ENCODE data around the gene MAP2K5.

DNA sequence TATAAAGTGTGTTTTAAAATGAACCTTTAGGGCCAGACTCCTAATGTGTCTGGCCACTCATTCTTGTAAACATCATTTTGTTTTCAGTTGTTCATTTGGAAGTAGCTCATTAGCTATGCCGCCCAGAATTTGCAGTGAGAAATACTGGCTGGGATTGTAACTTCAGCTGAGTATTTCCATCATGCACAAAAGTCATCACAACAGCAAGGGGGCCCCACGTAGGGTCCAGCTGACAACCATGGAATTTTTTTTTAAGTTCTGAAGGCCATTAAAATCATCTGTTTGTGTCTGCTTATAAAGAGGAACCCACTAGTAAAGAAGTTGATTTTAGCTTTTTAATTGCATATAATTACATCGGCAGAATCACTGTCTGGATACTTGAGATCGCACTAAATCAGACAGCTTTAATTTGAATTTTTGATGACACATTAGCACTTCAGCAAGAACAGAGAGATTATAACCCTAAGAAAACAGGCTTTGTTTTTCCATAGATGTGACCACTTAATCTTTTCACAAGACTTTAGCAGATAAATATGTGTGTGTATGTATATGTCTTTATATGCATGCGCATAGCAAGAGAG is 236.6 kb downstream of the MAP2K5 start:
- TF ChIP-seq SMC3 (conservative IDR thresholded peaks at IDR 0.05; ENCODE audit: poor library complexity) (no peak), EP300 (conservative IDR thresholded peaks at IDR 0.05; ENCODE audit: poor library complexity, severe bottlenecking) (no peak), EZH2 (IDR thresholded peaks at IDR 0.05; ENCODE audit: borderline replicate concordance, insufficient read depth, low read length, poor library complexity, severe bottlenecking) (no peak), POLR2AphosphoS5 (IDR thresholded peaks at IDR 0.05) (no peak), MXI1 (conservative IDR thresholded peaks at IDR 0.05; ENCODE audit: poor library complexity, severe bottlenecking) (no peak), RAD21 (conservative IDR thresholded peaks at IDR 0.05) (no peak)
- TF ChIP-seq, protein P1, sequence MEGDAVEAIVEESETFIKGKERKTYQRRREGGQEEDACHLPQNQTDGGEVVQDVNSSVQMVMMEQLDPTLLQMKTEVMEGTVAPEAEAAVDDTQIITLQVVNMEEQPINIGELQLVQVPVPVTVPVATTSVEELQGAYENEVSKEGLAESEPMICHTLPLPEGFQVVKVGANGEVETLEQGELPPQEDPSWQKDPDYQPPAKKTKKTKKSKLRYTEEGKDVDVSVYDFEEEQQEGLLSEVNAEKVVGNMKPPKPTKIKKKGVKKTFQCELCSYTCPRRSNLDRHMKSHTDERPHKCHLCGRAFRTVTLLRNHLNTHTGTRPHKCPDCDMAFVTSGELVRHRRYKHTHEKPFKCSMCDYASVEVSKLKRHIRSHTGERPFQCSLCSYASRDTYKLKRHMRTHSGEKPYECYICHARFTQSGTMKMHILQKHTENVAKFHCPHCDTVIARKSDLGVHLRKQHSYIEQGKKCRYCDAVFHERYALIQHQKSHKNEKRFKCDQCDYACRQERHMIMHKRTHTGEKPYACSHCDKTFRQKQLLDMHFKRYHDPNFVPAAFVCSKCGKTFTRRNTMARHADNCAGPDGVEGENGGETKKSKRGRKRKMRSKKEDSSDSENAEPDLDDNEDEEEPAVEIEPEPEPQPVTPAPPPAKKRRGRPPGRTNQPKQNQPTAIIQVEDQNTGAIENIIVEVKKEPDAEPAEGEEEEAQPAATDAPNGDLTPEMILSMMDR (IDR thresholded peaks at IDR 0.05; ENCODE audit: poor library complexity, severe bottlenecking) = no peak
- TF ChIP-seq, protein P2, sequence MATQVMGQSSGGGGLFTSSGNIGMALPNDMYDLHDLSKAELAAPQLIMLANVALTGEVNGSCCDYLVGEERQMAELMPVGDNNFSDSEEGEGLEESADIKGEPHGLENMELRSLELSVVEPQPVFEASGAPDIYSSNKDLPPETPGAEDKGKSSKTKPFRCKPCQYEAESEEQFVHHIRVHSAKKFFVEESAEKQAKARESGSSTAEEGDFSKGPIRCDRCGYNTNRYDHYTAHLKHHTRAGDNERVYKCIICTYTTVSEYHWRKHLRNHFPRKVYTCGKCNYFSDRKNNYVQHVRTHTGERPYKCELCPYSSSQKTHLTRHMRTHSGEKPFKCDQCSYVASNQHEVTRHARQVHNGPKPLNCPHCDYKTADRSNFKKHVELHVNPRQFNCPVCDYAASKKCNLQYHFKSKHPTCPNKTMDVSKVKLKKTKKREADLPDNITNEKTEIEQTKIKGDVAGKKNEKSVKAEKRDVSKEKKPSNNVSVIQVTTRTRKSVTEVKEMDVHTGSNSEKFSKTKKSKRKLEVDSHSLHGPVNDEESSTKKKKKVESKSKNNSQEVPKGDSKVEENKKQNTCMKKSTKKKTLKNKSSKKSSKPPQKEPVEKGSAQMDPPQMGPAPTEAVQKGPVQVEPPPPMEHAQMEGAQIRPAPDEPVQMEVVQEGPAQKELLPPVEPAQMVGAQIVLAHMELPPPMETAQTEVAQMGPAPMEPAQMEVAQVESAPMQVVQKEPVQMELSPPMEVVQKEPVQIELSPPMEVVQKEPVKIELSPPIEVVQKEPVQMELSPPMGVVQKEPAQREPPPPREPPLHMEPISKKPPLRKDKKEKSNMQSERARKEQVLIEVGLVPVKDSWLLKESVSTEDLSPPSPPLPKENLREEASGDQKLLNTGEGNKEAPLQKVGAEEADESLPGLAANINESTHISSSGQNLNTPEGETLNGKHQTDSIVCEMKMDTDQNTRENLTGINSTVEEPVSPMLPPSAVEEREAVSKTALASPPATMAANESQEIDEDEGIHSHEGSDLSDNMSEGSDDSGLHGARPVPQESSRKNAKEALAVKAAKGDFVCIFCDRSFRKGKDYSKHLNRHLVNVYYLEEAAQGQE (IDR thresholded peaks at IDR 0.05; ENCODE audit: borderline replicate concordance) = no peak
